Neural progenitor cell (in vitro differentiated cells): ENCODE measurements around the gene BCAS3. TPM values are rescaled to one million over a fixed set of nuclear protein-coding genes. Genes with fewer than 3 reads are reported as not detected.

Source experiments
- DNase-seq: peaks from one replicate; pipeline ENCODE4 v3.0.0-alpha.2; 2016; ENCODE audit warnings: low spot score
- H2AFZ ChIP-seq: fragments of 200-600 bp; sonication (generic); replicated peaks from 2 replicates; pipeline ENCODE4 v1.6.1; 2016; ENCODE audit warnings: antibody characterized with exemption
- H3F3A ChIP-seq: fragments of 200-600 bp; sonication (generic); 2 replicates; pipeline ENCODE4 v1.6.1; 2016; ENCODE audit warnings: antibody characterized with exemption, low read depth
- H3K27ac ChIP-seq: fragments of 200-600 bp; sonication (generic); 2 replicates; pipeline ENCODE4 v1.5.1; 2016; ENCODE audit warnings: mild to moderate bottlenecking
- H3K27me3 ChIP-seq: fragments of 200-600 bp; sonication (generic); 2 replicates; pipeline ENCODE4 v1.6.1; 2016; ENCODE audit warnings: mild to moderate bottlenecking, moderate library complexity
- H3K36me3 ChIP-seq: fragments of 200-600 bp; sonication (generic); 2 replicates; pipeline ENCODE4 v1.5.1; 2016
- H3K4me1 ChIP-seq: fragments of 200-600 bp; sonication (generic); 2 replicates; pipeline ENCODE4 v1.6.1; 2016; ENCODE audit warnings: mixed run types
- H3K4me2 ChIP-seq: fragments of 200-600 bp; sonication (generic); 2 replicates; pipeline ENCODE4 v1.6.1; 2016
- H3K4me3 ChIP-seq: fragments of 200-600 bp; sonication (generic); 2 replicates; pipeline ENCODE4 v1.5.1; 2016
- H3K79me2 ChIP-seq: fragments of 200-600 bp; sonication (generic); 2 replicates; pipeline ENCODE4 v1.6.1; 2016; ENCODE audit warnings: low read depth
- H3K9ac ChIP-seq: fragments of 200-600 bp; sonication (generic); 2 replicates; pipeline ENCODE4 v1.6.1; 2016
- H3K9me3 ChIP-seq: fragments of 200-600 bp; sonication (generic); 2 replicates; pipeline ENCODE4 v1.5.1; 2016; ENCODE audit warnings: low read depth
- H4K20me1 ChIP-seq: fragments of 200-600 bp; sonication (generic); 2 replicates; pipeline ENCODE4 v1.6.1; 2016; ENCODE audit warnings: low read depth
- H3K27ac Mint-ChIP-seq: 3 replicates; pipeline ENCODE4 v1.8.0; 2021; ENCODE audit warnings: mixed read lengths
- H3K27me3 Mint-ChIP-seq: 2 replicates; pipeline ENCODE4 v1.8.0; 2022; ENCODE audit warnings: low read depth, mild to moderate bottlenecking, inconsistent platforms, moderate library complexity, mixed read lengths; ENCODE audit not compliant: insufficient read depth
- H3K36me3 Mint-ChIP-seq: 3 replicates; pipeline ENCODE4 v1.8.0; 2021; ENCODE audit warnings: mixed read lengths
- H3K4me1 Mint-ChIP-seq: 3 replicates; pipeline ENCODE4 v1.8.0; 2021; ENCODE audit warnings: mixed read lengths
- H3K4me3 Mint-ChIP-seq: 3 replicates; pipeline ENCODE4 v1.8.0; 2021; ENCODE audit warnings: mild to moderate bottlenecking, moderate library complexity, mixed read lengths
- H3K9me3 Mint-ChIP-seq: 3 replicates; pipeline ENCODE4 v1.8.0; 2020; ENCODE audit warnings: mixed read lengths
- CTCF ChIP-seq: fragments of 200-600 bp; sonication (generic); IDR thresholded peaks from 2 replicates; pipeline ENCODE4 v1.5.1; 2017; ENCODE audit warnings: antibody characterized with exemption, mild to moderate bottlenecking
- EZH2 ChIP-seq: fragments of 200-600 bp; sonication (generic); IDR thresholded peaks from 2 replicates; pipeline ENCODE4 v1.6.1; 2017; ENCODE audit warnings: antibody characterized with exemption, mild to moderate bottlenecking, moderate library complexity
- EZH2phosphoT487 ChIP-seq: fragments of 200-600 bp; sonication (generic); IDR thresholded peaks from 2 replicates; pipeline ENCODE4 v1.6.1; 2017; ENCODE audit warnings: antibody characterized with exemption
- total RNA-seq: library from RNA; depleted of rRNA; stranded (reverse); fragments of >200 nt; gene quantifications from 2 replicates; pipeline ENCODE4 v1.2.3, GENCODE V29; 2015; ENCODE audit warnings: low replicate concordance

The BCAS3 gene
- total RNA-seq, 1 donor from 2014 or later = 60.9 TPM

GRCh38 chr17:61309362-61310256 lies 632.0 kb downstream of the BCAS3 start:
- H3K27ac ChIP-seq = no peak overlapping the region
- no peaks in the 10 kb centered on the region for H3K79me2 ChIP-seq
- peaks cover 6% of the 10 kb centered on the region for H3K4me1 ChIP-seq
- H3K27ac Mint-ChIP-seq = no peak overlapping the region
- H3K27me3 ChIP-seq = no peaks in the 10 kb centered on the region
- no peak overlapping the region for H3K4me2 ChIP-seq
- no peaks in the 10 kb centered on the region for H3F3A ChIP-seq
- H3K4me3 Mint-ChIP-seq = no peak overlapping the region
- DNase-seq = no peak
- no peak overlapping the region for H3K9ac ChIP-seq
- peaks cover 12% of the 10 kb centered on the region for H3K4me1 Mint-ChIP-seq
- peaks cover 2% of the 10 kb centered on the region for H3K9me3 Mint-ChIP-seq
- H3K36me3 ChIP-seq = no peaks in the 10 kb centered on the region
- no peak overlapping the region for H3K4me3 ChIP-seq
- no peaks in the 10 kb centered on the region for H3K36me3 Mint-ChIP-seq
- no peaks in the 10 kb centered on the region for H3K9me3 ChIP-seq
- TF ChIP-seq EZH2 (no peak), EZH2phosphoT487 (no peak), CTCF (no peak)
- no peak overlapping the region for H2AFZ ChIP-seq
- no peaks in the 10 kb centered on the region for H4K20me1 ChIP-seq
- H3K27me3 Mint-ChIP-seq = peaks cover 3% of the 10 kb centered on the region

GRCh38 chr17:61310590-61310989 lies 632.9 kb downstream of the BCAS3 start:
- TF ChIP-seq EZH2 (no peak), CTCF (no peak), EZH2phosphoT487 (no peak)
- Histone ChIP-seq H3K4me1 (peaks cover 6% of the 10 kb centered on the region), H3K27ac (no peak overlapping the region), H3F3A (no peaks in the 10 kb centered on the region), H3K4me2 (no peak overlapping the region), H3K27me3 (no peaks in the 10 kb centered on the region), H3K9ac (no peak overlapping the region), H3K9me3 (no peaks in the 10 kb centered on the region), H3K36me3 (no peaks in the 10 kb centered on the region), H4K20me1 (no peaks in the 10 kb centered on the region), H3K4me3 (no peak overlapping the region), H2AFZ (no peak overlapping the region), H3K79me2 (no peaks in the 10 kb centered on the region)
- Mint-ChIP-seq H3K27ac (no peak overlapping the region), H3K36me3 (no peaks in the 10 kb centered on the region), H3K9me3 (peaks cover 2% of the 10 kb centered on the region), H3K4me1 (peaks cover 12% of the 10 kb centered on the region), H3K4me3 (no peak overlapping the region), H3K27me3 (peaks cover 3% of the 10 kb centered on the region)
- no peak for DNase-seq

- Histone ChIP-seq H3K27me3 (no peaks in the 10 kb centered on the region), H4K20me1 (no peaks in the 10 kb centered on the region), H3K79me2 (no peaks in the 10 kb centered on the region), H3K27ac (no peak overlapping the region), H2AFZ (no peak overlapping the region), H3K4me1 (peaks cover 6% of the 10 kb centered on the region), H3K4me2 (no peak overlapping the region), H3F3A (no peaks in the 10 kb centered on the region), H3K9me3 (no peaks in the 10 kb centered on the region), H3K9ac (no peak overlapping the region), H3K36me3 (no peaks in the 10 kb centered on the region), H3K4me3 (no peak overlapping the region)
- H3K9me3 Mint-ChIP-seq = no peaks in the 10 kb centered on the region
- no peak overlapping the region for H3K27ac Mint-ChIP-seq
- H3K4me1 Mint-ChIP-seq = peaks cover 11% of the 10 kb centered on the region
- H3K36me3 Mint-ChIP-seq = no peaks in the 10 kb centered on the region
- no peaks in the 10 kb centered on the region for H3K27me3 Mint-ChIP-seq
- TF ChIP-seq EZH2 (no peak), EZH2phosphoT487 (no peak), CTCF (no peak)
- no peak for DNase-seq
- H3K4me3 Mint-ChIP-seq = no peak overlapping the region
Observed at GRCh38 chr17:61312406-61313295, 635.0 kb downstream of the BCAS3 start.
